Suprapubic skin (tissue), 4 donors: ENCODE data around the gene PAM16. TPM values are rescaled to one million over a fixed set of nuclear protein-coding genes. Genes with fewer than 3 reads are reported as not detected.

Experiments used
- DNase-seq, 2 donors: peaks; one replicate each; pipeline ENCODE4 v3.0.0-alpha.2; 2019; ENCODE audit warnings: low spot score in 2 of 2
- H3K27ac ChIP-seq: fragments of 200-600 bp; sonication (generic); one replicate; pipeline ENCODE4 v1.5.1; 2019
- H3K27me3 ChIP-seq: fragments of 200-600 bp; sonication (generic); one replicate; pipeline ENCODE4 v1.5.1; 2019
- H3K36me3 ChIP-seq: fragments of 200-600 bp; sonication (generic); one replicate; pipeline ENCODE4 v1.5.1; 2019
- H3K4me1 ChIP-seq: fragments of 200-600 bp; sonication (generic); one replicate; pipeline ENCODE4 v1.5.1; 2019
- H3K4me3 ChIP-seq: fragments of 200-600 bp; sonication (generic); one replicate; pipeline ENCODE4 v1.5.1; 2019; ENCODE audit warnings: mild to moderate bottlenecking
- H3K9me3 ChIP-seq: fragments of 200-600 bp; sonication (generic); one replicate; pipeline ENCODE4 v1.5.1; 2019
- EP300 ChIP-seq: sonication (generic); formaldehyde crosslinking; IDR thresholded peaks from one replicate; pipeline ENCODE4 v1.6.1; 2017; ENCODE audit warnings: antibody characterized with exemption
- POLR2A ChIP-seq, 2 donors: fragments of 450-650 bp; IDR thresholded peaks; one replicate each; pipeline ENCODE4 v1.6.1; 2017; ENCODE audit warnings: antibody characterized with exemption in 2 of 2, mild to moderate bottlenecking in 2 of 2, moderate library complexity in 2 of 2
- POLR2AphosphoS5 ChIP-seq, 3 donors: sonication (generic); formaldehyde crosslinking; IDR thresholded peaks; one replicate each; pipeline ENCODE4 v1.6.1; 2017; ENCODE audit warnings: antibody characterized with exemption in 3 of 3
- WGBS: methylation state at CpG from one replicate; pipeline ENCODE4 v1.1.5; 2018; 5-methylcytosine and 5-hydroxymethylcytosine counted together
- total RNA-seq, 4 donors: library from RNA; depleted of rRNA; stranded (reverse); fragments of >200 nt; gene quantifications; one replicate each; pipeline ENCODE4 v1.1.0, GENCODE V29; 2016
- TF ChIP-seq, protein P1 (sequence below), 2 donors: fragments of 200-600 bp in 1 of 2; fragments of 450-650 bp in 1 of 2; sonication (generic) in 1 of 2; IDR thresholded peaks; one replicate each; pipeline ENCODE4 v1.5.1; 2016 to 2019; ENCODE audit warnings: antibody characterized with exemption in 2 of 2, mild to moderate bottlenecking in 1 of 2, moderate library complexity in 1 of 2

The PAM16 gene
- total RNA-seq, 4 donors from 2014 or later: 23.8 to 54.7 (median 46.1) TPM

- H3K4me3 ChIP-seq: no peak overlapping the region
- H3K36me3 ChIP-seq: peaks cover 59% of the 10 kb centered on the region
- H3K27ac ChIP-seq: no peak overlapping the region
- H3K9me3 ChIP-seq: no peaks in the 10 kb centered on the region
- no peak for TF ChIP-seq POLR2A (IDR thresholded peaks at IDR 0.05)
- no peak for TF ChIP-seq POLR2AphosphoS5 (IDR thresholded peaks at IDR 0.05)
- TF ChIP-seq EP300: no peak
- TF ChIP-seq, protein P1, sequence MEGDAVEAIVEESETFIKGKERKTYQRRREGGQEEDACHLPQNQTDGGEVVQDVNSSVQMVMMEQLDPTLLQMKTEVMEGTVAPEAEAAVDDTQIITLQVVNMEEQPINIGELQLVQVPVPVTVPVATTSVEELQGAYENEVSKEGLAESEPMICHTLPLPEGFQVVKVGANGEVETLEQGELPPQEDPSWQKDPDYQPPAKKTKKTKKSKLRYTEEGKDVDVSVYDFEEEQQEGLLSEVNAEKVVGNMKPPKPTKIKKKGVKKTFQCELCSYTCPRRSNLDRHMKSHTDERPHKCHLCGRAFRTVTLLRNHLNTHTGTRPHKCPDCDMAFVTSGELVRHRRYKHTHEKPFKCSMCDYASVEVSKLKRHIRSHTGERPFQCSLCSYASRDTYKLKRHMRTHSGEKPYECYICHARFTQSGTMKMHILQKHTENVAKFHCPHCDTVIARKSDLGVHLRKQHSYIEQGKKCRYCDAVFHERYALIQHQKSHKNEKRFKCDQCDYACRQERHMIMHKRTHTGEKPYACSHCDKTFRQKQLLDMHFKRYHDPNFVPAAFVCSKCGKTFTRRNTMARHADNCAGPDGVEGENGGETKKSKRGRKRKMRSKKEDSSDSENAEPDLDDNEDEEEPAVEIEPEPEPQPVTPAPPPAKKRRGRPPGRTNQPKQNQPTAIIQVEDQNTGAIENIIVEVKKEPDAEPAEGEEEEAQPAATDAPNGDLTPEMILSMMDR (IDR thresholded peaks at IDR 0.05): no peak
- 79% methylated on average over 14 of the region's 19 CpGs for WGBS
- no peaks in the 10 kb centered on the region for H3K27me3 ChIP-seq
- DNase-seq: no peak
- H3K4me1 ChIP-seq: peaks cover 4% of the 10 kb centered on the region
Measured at GRCh38 chr16:4362476-4363135, 11.5 kb upstream of the PAM16 start.

DNA sequence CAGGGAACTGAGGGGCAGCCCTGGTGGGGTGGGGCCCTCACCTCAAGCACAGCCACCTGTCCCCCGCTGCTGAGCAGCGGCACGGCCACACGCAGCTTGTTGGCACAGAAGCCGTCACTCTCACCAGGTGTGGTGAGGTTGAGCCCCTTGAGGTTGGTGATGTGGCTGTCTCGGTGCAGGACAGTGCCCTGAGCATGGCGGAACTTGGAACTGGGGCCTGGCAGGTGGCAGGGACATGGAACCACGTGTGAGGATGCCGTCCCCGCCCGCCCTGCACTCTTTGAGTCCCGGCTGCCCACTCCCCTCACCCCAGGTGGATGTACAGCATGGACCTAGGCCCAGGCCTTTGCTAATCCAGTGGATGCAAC is 10.8 kb upstream of the PAM16 start:
- H3K36me3 ChIP-seq: peaks cover 65% of the 10 kb centered on the region

GRCh38 chr16:4361033-4361943 is 10.2 kb upstream of the PAM16 start:
- TF ChIP-seq POLR2AphosphoS5 (IDR thresholded peaks at IDR 0.05) (no peak), EP300 (no peak), POLR2A (IDR thresholded peaks at IDR 0.05) (no peak)
- TF ChIP-seq, protein P1 (IDR thresholded peaks at IDR 0.05): no peak
- no peak for DNase-seq
- Histone ChIP-seq H3K4me1 (peaks cover 4% of the 10 kb centered on the region), H3K4me3 (no peak overlapping the region), H3K9me3 (no peaks in the 10 kb centered on the region), H3K27me3 (no peaks in the 10 kb centered on the region), H3K27ac (no peak overlapping the region), H3K36me3 (peaks cover 68% of the 10 kb centered on the region)
- 96% methylated on average over 8 of the region's 28 CpGs for WGBS

More for the DNA sequence above, 10.8 kb upstream of the PAM16 start:
- no peak overlapping the region for H3K27ac ChIP-seq
- no peak for DNase-seq
- H3K9me3 ChIP-seq: no peaks in the 10 kb centered on the region
- peaks cover 4% of the 10 kb centered on the region for H3K4me1 ChIP-seq
- WGBS: 90% methylated on average over 4 of the region's 12 CpGs
- no peaks in the 10 kb centered on the region for H3K27me3 ChIP-seq
- TF ChIP-seq POLR2A (IDR thresholded peaks at IDR 0.05) (no peak), EP300 (no peak), POLR2AphosphoS5 (IDR thresholded peaks at IDR 0.05) (no peak)
- TF ChIP-seq, protein P1 (IDR thresholded peaks at IDR 0.05): no peak
- H3K4me3 ChIP-seq: no peak overlapping the region

- Histone ChIP-seq H3K4me1 (peaks cover 4% of the 10 kb centered on the region), H3K4me3 (no peak overlapping the region), H3K9me3 (no peaks in the 10 kb centered on the region), H3K27me3 (no peaks in the 10 kb centered on the region), H3K36me3 (peaks cover 68% of the 10 kb centered on the region), H3K27ac (no peak overlapping the region)
- 92% methylated on average over 11 of the region's 11 CpGs for WGBS
- no peak for DNase-seq
- TF ChIP-seq POLR2AphosphoS5 (IDR thresholded peaks at IDR 0.05) (no peak), POLR2A (IDR thresholded peaks at IDR 0.05) (no peak), EP300 (no peak)
- TF ChIP-seq, protein P1 (IDR thresholded peaks at IDR 0.05): no peak
Measured at GRCh38 chr16:4360538-4361021, 9.5 kb upstream of the PAM16 start.

- whole genome bisulfite sequencing: 94% methylated on average over 3 of the region's 3 CpGs
- TF ChIP-seq POLR2A (IDR thresholded peaks at IDR 0.05): no peak
- TF ChIP-seq POLR2AphosphoS5 (IDR thresholded peaks at IDR 0.05): no peak
- TF ChIP-seq, protein P1 (IDR thresholded peaks at IDR 0.05): no peak
- TF ChIP-seq EP300: no peak
- no peak for DNase-seq
Measured at GRCh38 chr16:4359914-4360313, 8.8 kb upstream of the PAM16 start.

More at GRCh38 chr16:4359914-4360313, 8.8 kb upstream of the PAM16 start:
- peaks cover 64% of the 10 kb centered on the region for H3K36me3 ChIP-seq
- H3K27ac ChIP-seq: no peak overlapping the region
- H3K9me3 ChIP-seq: no peaks in the 10 kb centered on the region
- H3K4me1 ChIP-seq: peaks cover 4% of the 10 kb centered on the region
- H3K4me3 ChIP-seq: no peak overlapping the region
- H3K27me3 ChIP-seq: no peaks in the 10 kb centered on the region
